H7 (cell line): ENCODE results near the gene PPP4R4. TPM values are rescaled to one million over a fixed set of nuclear protein-coding genes. Genes with fewer than 3 reads are reported as not detected.

Source experiments
- DNase-seq: peaks from one replicate; pipeline ENCODE4 v3.0.0; 2012
- H3K27me3 ChIP-seq: 2 replicates; pipeline ENCODE4 v1.6.0; 2011; ENCODE audit warnings: mild to moderate bottlenecking, low read length; ENCODE audit not compliant: control insufficient read depth, insufficient read depth
- H3K36me3 ChIP-seq: replicated peaks from 2 replicates; pipeline ENCODE4 v1.5.1; 2011; ENCODE audit warnings: low read length; ENCODE audit not compliant: control insufficient read depth, insufficient read depth
- H3K4me3 ChIP-seq: 2 replicates; pipeline ENCODE4 v1.5.1; 2011; ENCODE audit warnings: low read depth, mild to moderate bottlenecking, control low read depth, low read length, moderate library complexity; ENCODE audit not compliant: insufficient read depth
- total RNA-seq: library from RNA; depleted of rRNA; stranded (reverse); fragments of >200 nt; shearing (Covaris generic); gene quantifications from 2 replicates; pipeline ENCODE4 v1.2.3, GENCODE V29; 2014

PPP4R4 gene
- total RNA-seq, 1 experiment from 2014 or later: 3.0 TPM

GRCh38 chr14:94161981-94162380 lies 12.1 kb upstream of the PPP4R4 start:
- H3K27me3 ChIP-seq: peaks cover 9% of the 10 kb centered on the region
- no peak overlapping the region for H3K4me3 ChIP-seq
- H3K36me3 ChIP-seq: no peaks in the 10 kb centered on the region
- no peak for DNase-seq

GRCh38 chr14:94162466-94162865 lies 11.7 kb upstream of the PPP4R4 start:
- no peak for DNase-seq
- Histone ChIP-seq H3K36me3 (no peaks in the 10 kb centered on the region), H3K27me3 (peaks cover 9% of the 10 kb centered on the region; the same call in 1 of the 2 replicates), H3K4me3 (no peak overlapping the region)

GRCh38 chr14:94163796-94164195 lies 10.3 kb upstream of the PPP4R4 start:
- Histone ChIP-seq H3K36me3 (no peaks in the 10 kb centered on the region), H3K4me3 (no peak overlapping the region), H3K27me3 (peaks cover 9% of the 10 kb centered on the region; the same call in 1 of the 2 replicates)
- DNase-seq: peak; percentile 32

GRCh38 chr14:94164685-94165431 lies 9.3 kb upstream of the PPP4R4 start:
- Histone ChIP-seq H3K4me3 (no peak overlapping the region), H3K36me3 (no peaks in the 10 kb centered on the region), H3K27me3 (peaks cover 9% of the 10 kb centered on the region; the same call in 1 of the 2 replicates)
- peak; percentile 62 for DNase-seq

GRCh38 chr14:94165744-94166143 lies 8.4 kb upstream of the PPP4R4 start:
- H3K36me3 ChIP-seq: no peaks in the 10 kb centered on the region
- no peak overlapping the region for H3K4me3 ChIP-seq
- peak; percentile 31 for DNase-seq
- H3K27me3 ChIP-seq: peaks cover 9% of the 10 kb centered on the region; the same call in 1 of the 2 replicates

- Histone ChIP-seq H3K36me3 (no peaks in the 10 kb centered on the region), H3K4me3 (no peak overlapping the region), H3K27me3 (peaks cover 19% of the 10 kb centered on the region)
- DNase-seq: no peak
Observed at GRCh38 chr14:94170136-94170535, 4.0 kb upstream of the PPP4R4 start.

- peaks cover 26% of the 10 kb centered on the region for H3K27me3 ChIP-seq
- DNase-seq: no peak
- no peak overlapping the region for H3K4me3 ChIP-seq
- no peaks in the 10 kb centered on the region for H3K36me3 ChIP-seq
Observed at GRCh38 chr14:94171208-94171607, 2.9 kb upstream of the PPP4R4 start.

GRCh38 chr14:94172545-94172944 lies 1.6 kb upstream of the PPP4R4 start:
- H3K27me3 ChIP-seq: peaks cover 29% of the 10 kb centered on the region

GRCh38 chr14:94173471-94173884 lies 644 bp upstream of the PPP4R4 start:
- H3K27me3 ChIP-seq: peaks cover 29% of the 10 kb centered on the region
- DNase-seq: no peak
- H3K36me3 ChIP-seq: no peaks in the 10 kb centered on the region
- H3K4me3 ChIP-seq: peak overlapping the region; percentile 53

More at GRCh38 chr14:94172545-94172944, 1.6 kb upstream of the PPP4R4 start:
- Histone ChIP-seq H3K4me3 (no peak overlapping the region), H3K36me3 (no peaks in the 10 kb centered on the region)
- no peak for DNase-seq

GRCh38 chr14:94174604-94175010 lies 485 bp downstream of the PPP4R4 start:
- Histone ChIP-seq H3K36me3 (no peaks in the 10 kb centered on the region), H3K4me3 (peak overlapping the region; percentile 67), H3K27me3 (peaks cover 29% of the 10 kb centered on the region)
- DNase-seq: peak; percentile 71

GRCh38 chr14:94175011-94175745 lies 1.1 kb downstream of the PPP4R4 start:
- H3K36me3 ChIP-seq: no peaks in the 10 kb centered on the region
- H3K4me3 ChIP-seq: peak overlapping the region; percentile 67
- H3K27me3 ChIP-seq: peaks cover 29% of the 10 kb centered on the region
- peak; percentile 65 for DNase-seq

- H3K36me3 ChIP-seq: no peaks in the 10 kb centered on the region
- H3K27me3 ChIP-seq: peaks cover 29% of the 10 kb centered on the region
- H3K4me3 ChIP-seq: peak overlapping the region; percentile 67; the same call in 1 of the 2 replicates
- no peak for DNase-seq
Observed at GRCh38 chr14:94175747-94176146, 1.6 kb downstream of the PPP4R4 start.

- H3K27me3 ChIP-seq: peaks cover 29% of the 10 kb centered on the region
- H3K36me3 ChIP-seq: no peaks in the 10 kb centered on the region
- H3K4me3 ChIP-seq: no peak overlapping the region
- no peak for DNase-seq
Observed at GRCh38 chr14:94176808-94177207, 2.7 kb downstream of the PPP4R4 start.

- Histone ChIP-seq H3K36me3 (no peaks in the 10 kb centered on the region), H3K4me3 (no peak overlapping the region), H3K27me3 (peaks cover 25% of the 10 kb centered on the region)
- peak; percentile 53 for DNase-seq
Observed at GRCh38 chr14:94177806-94178205, 3.7 kb downstream of the PPP4R4 start.

- Histone ChIP-seq H3K36me3 (no peaks in the 10 kb centered on the region), H3K4me3 (no peak overlapping the region), H3K27me3 (peaks cover 21% of the 10 kb centered on the region)
- DNase-seq: no peak
Observed at GRCh38 chr14:94179244-94179643, 5.1 kb downstream of the PPP4R4 start.
